ENCODE measurements around the gene NOL4L. TPM values are rescaled to one million over a fixed set of nuclear protein-coding genes. Genes with fewer than 3 reads are reported as not detected.

Gene NOL4L
- total and polyA plus RNA-seq, 4 donors: 7.9 to 20.6 (median 12.2) TPM

- Histone ChIP-seq H3K27ac (ENCODE audit: low read depth in 1 of 2, low read length in 1 of 2) (no peak overlapping the region), H3K4me3 (no peak overlapping the region), H3K9me3 (ENCODE audit: control insufficient read depth in 4 of 4, insufficient read depth in 3 of 4, low read length in 3 of 4) (no peaks in the 10 kb centered on the region), H3K4me1 (ENCODE audit: control insufficient read depth in 5 of 5, insufficient read depth in 5 of 5, low read length in 5 of 5) (peaks cover 0 to 6% (median 0%) of the 10 kb centered on the region in 5 donors), H3K9ac (ENCODE audit: insufficient read depth in 1 of 2, low read length in 2 of 2) (no peak overlapping the region), H3K27me3 (ENCODE audit: control insufficient read depth in 3 of 3, insufficient read depth in 3 of 3, low read length in 2 of 3) (peaks cover 0 to 7% (median 6%) of the 10 kb centered on the region in 3 donors), H3K36me3 (ENCODE audit: control insufficient read depth in 4 of 4, insufficient read depth in 4 of 4, low read length in 4 of 4) (no peaks in the 10 kb centered on the region)
- no peak for ATAC-seq (ENCODE audit: insufficient read depth, low FRiP score)
- 68 to 76% methylated on average over 15 to 18 of the region's 18 CpGs for WGBS, 2 donors
- TF ChIP-seq CTCF (IDR thresholded peaks at IDR 0.05; ENCODE audit: control extremely low read depth, extremely low read depth): no peak
- DNase-seq: no peak
These were observed 18.1 kb upstream of the NOL4L start for GRCh38 chr20:32603046-32603726.

GRCh38 chr20:32602273-32602672 lies 17.1 kb upstream of the NOL4L start:
- TF ChIP-seq CTCF (IDR thresholded peaks at IDR 0.05; ENCODE audit: control extremely low read depth, extremely low read depth): no peak
- Histone ChIP-seq H3K27me3 (ENCODE audit: control insufficient read depth in 3 of 3, insufficient read depth in 3 of 3, low read length in 2 of 3) (peaks cover 0 to 7% (median 6%) of the 10 kb centered on the region in 3 donors), H3K4me3 (no peak overlapping the region), H3K36me3 (ENCODE audit: control insufficient read depth in 4 of 4, insufficient read depth in 4 of 4, low read length in 4 of 4) (no peaks in the 10 kb centered on the region), H3K9ac (ENCODE audit: insufficient read depth in 1 of 2, low read length in 2 of 2) (no peak overlapping the region), H3K27ac (ENCODE audit: low read depth in 1 of 2, low read length in 1 of 2) (no peak overlapping the region), H3K9me3 (ENCODE audit: control insufficient read depth in 4 of 4, insufficient read depth in 3 of 4, low read length in 3 of 4) (no peaks in the 10 kb centered on the region), H3K4me1 (ENCODE audit: control insufficient read depth in 5 of 5, insufficient read depth in 5 of 5, low read length in 5 of 5) (peaks cover 0 to 6% (median 0%) of the 10 kb centered on the region in 5 donors)
- 90 to 91% methylated on average over 11 of the region's 11 CpGs for WGBS, 2 donors
- ATAC-seq (ENCODE audit: insufficient read depth, low FRiP score) (no peak), DNase-seq (no peak)

GRCh38 chr20:32600681-32601237 lies 15.6 kb upstream of the NOL4L start:
- Histone ChIP-seq H3K27ac (ENCODE audit: low read depth in 1 of 2, low read length in 1 of 2) (no peak overlapping the region), H3K9ac (ENCODE audit: insufficient read depth in 1 of 2, low read length in 2 of 2) (no peak overlapping the region), H3K9me3 (ENCODE audit: control insufficient read depth in 4 of 4, insufficient read depth in 3 of 4, low read length in 3 of 4) (no peaks in the 10 kb centered on the region), H3K4me3 (no peak overlapping the region), H3K27me3 (ENCODE audit: control insufficient read depth in 3 of 3, insufficient read depth in 3 of 3, low read length in 2 of 3) (peaks cover 0 to 7% (median 6%) of the 10 kb centered on the region in 3 donors), H3K36me3 (ENCODE audit: control insufficient read depth in 4 of 4, insufficient read depth in 4 of 4, low read length in 4 of 4) (no peaks in the 10 kb centered on the region), H3K4me1 (ENCODE audit: control insufficient read depth in 5 of 5, insufficient read depth in 5 of 5, low read length in 5 of 5) (peaks cover 0 to 6% (median 0%) of the 10 kb centered on the region in 5 donors)
- 89 to 90% methylated on average over 7 of the region's 7 CpGs for WGBS, 2 donors
- no peak for TF ChIP-seq CTCF (IDR thresholded peaks at IDR 0.05; ENCODE audit: control extremely low read depth, extremely low read depth)
- DNase-seq: no peak
- ATAC-seq (ENCODE audit: insufficient read depth, low FRiP score): no peak

Measured in lung (tissue), 12 donors.